HCT116 (cell line): ENCODE data around the gene SNX3. TPM values are rescaled to one million over a fixed set of nuclear protein-coding genes. Genes with fewer than 3 reads are reported as not detected.

ENCODE experiments used
- ATAC-seq: fragments of 200-7000 bp; cut with Tn5 transposase; 2 replicates; pipeline ENCODE4 v1.9.1; 2020; ENCODE audit warnings: mild to moderate bottlenecking, moderate library complexity
- BruUV-seq: library from RNA; stranded (reverse); fragments of 400-500 nt; replicated peaks from 2 replicates; lab custom pipeline; 2021; lab: Mats Ljungman, UMichigan
- CTCF ChIA-PET: fragments of 300-600 bp; sonication (Branson Sonifier 250); formaldehyde crosslinking; loops from one replicate; lab custom pipeline; 2021; ENCODE audit warnings: antibody characterized with exemption; lab: Charles Lee
- POLR2A ChIA-PET: fragments of 300-600, 350-600 bp; sonication (Branson Sonifier 250); formaldehyde crosslinking; loops from one replicate; lab custom pipeline; 2021; ENCODE audit warnings: antibody characterized with exemption; lab: Charles Lee
- RAD21 ChIA-PET, 2 experiments: fragments of 300-600 bp; sonication (Branson Sonifier 250); formaldehyde crosslinking; loops; one replicate each; lab custom pipeline; 2023; ENCODE audit warnings: low total read pairs in 2 of 2; ENCODE audit not compliant: uncharacterized antibody in 2 of 2, unreplicated experiment in 2 of 2, low non-redundant PET in 1 of 2; lab: Charles Lee
- DNase-seq: peaks from one replicate; pipeline ENCODE4 v3.0.0-alpha.2; 2010; ENCODE audit warnings: low read depth, low spot score
- H2AFZ ChIP-seq: fragments of 200-600 bp; shearing (Covaris generic), sonication (generic); 2 replicates; pipeline ENCODE4 v1.6.1; 2017; ENCODE audit warnings: low read depth, mixed run types, mixed read lengths, antibody characterized with exemption, low read length; ENCODE audit not compliant: poor library complexity, severe bottlenecking
- H3K27ac ChIP-seq: 2 replicates; pipeline ENCODE4 v1.5.1; 2012; ENCODE audit warnings: low read depth, low read length
- H3K27me3 ChIP-seq: fragments of 200-600 bp; sonication (generic); 2 replicates; pipeline ENCODE4 v1.6.1; 2016; ENCODE audit warnings: mixed run types, low read length, mixed read lengths; ENCODE audit not compliant: insufficient read depth
- H3K36me3 ChIP-seq, 2 experiments: fragments of 200-500 bp in 1 of 2; fragments of 200-600 bp in 1 of 2; sonication (Bioruptor generic) in 1 of 2; sonication (generic) in 1 of 2; 2 replicates each; pipeline versions ENCODE4 v1.5.1 to v1.6.1; 2014 to 2016; ENCODE audit warnings: low read length in 2 of 2, inconsistent platforms in 1 of 2, mixed read lengths in 1 of 2, mixed run types in 1 of 2; ENCODE audit not compliant: insufficient read depth in 2 of 2, control insufficient read depth in 1 of 2
- H3K4me1 ChIP-seq, 2 experiments: fragments of 200-600 bp in 1 of 2; sonication (generic) in 1 of 2; 2 replicates each; pipeline versions ENCODE4 v1.5.1 to v1.6.1; 2012 to 2017; ENCODE audit warnings: low read length in 2 of 2, inconsistent platforms in 1 of 2, mild to moderate bottlenecking in 1 of 2, mixed read lengths in 1 of 2, mixed run types in 1 of 2, moderate library complexity in 1 of 2; ENCODE audit not compliant: insufficient read depth in 2 of 2, control insufficient read depth in 1 of 2
- H3K4me2 ChIP-seq: fragments of 200-600 bp; sonication (generic); 2 replicates; pipeline ENCODE4 v1.6.1; 2017; ENCODE audit warnings: mixed run types, low read length, mixed read lengths
- H3K4me3 ChIP-seq, 2 experiments: fragments of 200-600 bp in 1 of 2; sonication (generic) in 1 of 2; replicated peaks in 1 of 2; 2 replicates each; pipeline ENCODE4 v1.5.1; 2011 to 2016; ENCODE audit warnings: low read length in 2 of 2, control low read depth in 1 of 2, low read depth in 1 of 2, mild to moderate bottlenecking in 1 of 2, mixed read lengths in 1 of 2, mixed run types in 1 of 2
- H3K79me2 ChIP-seq: fragments of 200-600 bp; sonication (generic); 2 replicates; pipeline ENCODE4 v1.6.1; 2017; ENCODE audit warnings: mild to moderate bottlenecking, mixed run types, low read length, moderate library complexity, mixed read lengths; ENCODE audit not compliant: insufficient read depth
- H3K9ac ChIP-seq: fragments of 200-600 bp; sonication (generic); 2 replicates; pipeline ENCODE4 v1.6.1; 2016; ENCODE audit warnings: low read length, mixed read lengths
- H3K9me2 ChIP-seq: fragments of 200-600 bp; sonication (generic), shearing (Covaris generic); 2 replicates; pipeline ENCODE4 v1.6.1; 2017; ENCODE audit warnings: mixed run types, mild to moderate bottlenecking, moderate library complexity; ENCODE audit not compliant: insufficient read depth
- H3K9me3 ChIP-seq, 2 experiments: fragments of 200-500 bp in 1 of 2; fragments of 200-600 bp in 1 of 2; sonication (Bioruptor generic) in 1 of 2; sonication (generic) in 1 of 2; 2 replicates each; pipeline ENCODE4 v1.6.1; 2014 to 2017; ENCODE audit warnings: low read length in 2 of 2, mixed read lengths in 2 of 2, inconsistent platforms in 1 of 2, low read depth in 1 of 2, mild to moderate bottlenecking in 1 of 2, mixed run types in 1 of 2, moderate library complexity in 1 of 2; ENCODE audit not compliant: control insufficient read depth in 1 of 2, insufficient read depth in 1 of 2
- H4K20me1 ChIP-seq: fragments of 200-600 bp; sonication (generic), shearing (Covaris generic); 2 replicates; pipeline ENCODE4 v1.6.1; 2017; ENCODE audit warnings: mixed run types, mild to moderate bottlenecking, moderate library complexity; ENCODE audit not compliant: insufficient read depth
- CBX3 ChIP-seq: IDR thresholded peaks from 2 replicates; pipeline ENCODE4 v1.6.1; 2012; ENCODE audit warnings: low read depth
- CEBPB ChIP-seq: IDR thresholded peaks from 2 replicates; pipeline ENCODE4 v1.6.1; 2012; ENCODE audit warnings: low read depth
- EGR1 ChIP-seq: IDR thresholded peaks from 2 replicates; pipeline ENCODE4 v1.6.1; 2012; ENCODE audit warnings: low read depth
- ELF1 ChIP-seq: IDR thresholded peaks from 2 replicates; pipeline ENCODE4 v1.6.1; 2012; ENCODE audit warnings: low read depth, borderline replicate concordance
- EZH2 ChIP-seq: fragments of 200-600 bp; sonication (generic); IDR thresholded peaks from 2 replicates; pipeline ENCODE4 v1.6.1; 2017; ENCODE audit warnings: antibody characterized with exemption, mixed run types
- EZH2phosphoT487 ChIP-seq: fragments of 200-600 bp; IDR thresholded peaks from 2 replicates; pipeline ENCODE4 v1.6.1; 2018; ENCODE audit warnings: antibody characterized with exemption, borderline replicate concordance
- FOSL1 ChIP-seq: IDR thresholded peaks from 2 replicates; pipeline ENCODE4 v1.6.1; 2012; ENCODE audit warnings: low read depth
- JUND ChIP-seq: IDR thresholded peaks from 2 replicates; pipeline ENCODE4 v1.6.1; 2012
- POLR2A ChIP-seq: IDR thresholded peaks from 2 replicates; pipeline ENCODE4 v1.7.0; 2011; ENCODE audit warnings: borderline replicate concordance; ENCODE audit not compliant: insufficient read depth, insufficient read length; ENCODE audit errors: extremely low read depth
- POLR2AphosphoS5 ChIP-seq: IDR thresholded peaks from 2 replicates; pipeline ENCODE4 v1.6.1; 2011; ENCODE audit warnings: mild to moderate bottlenecking, low read depth, low read length, moderate library complexity
- RAD21 ChIP-seq: IDR thresholded peaks from 2 replicates; pipeline ENCODE4 v1.6.1; 2012; ENCODE audit warnings: low read depth, mild to moderate bottlenecking
- SP1 ChIP-seq: IDR thresholded peaks from 2 replicates; pipeline ENCODE4 v1.6.1; 2012; ENCODE audit warnings: low read depth
- SRF ChIP-seq: IDR thresholded peaks from 2 replicates; pipeline ENCODE4 v1.6.1; 2012; ENCODE audit warnings: low read depth
- TCF7L2 ChIP-seq: IDR thresholded peaks from 2 replicates; pipeline ENCODE4 v1.7.0; 2011; ENCODE audit warnings: borderline replicate concordance, inconsistent platforms; ENCODE audit not compliant: insufficient read depth, insufficient read length; ENCODE audit errors: extremely low read depth
- YY1 ChIP-seq: IDR thresholded peaks from 2 replicates; pipeline ENCODE4 v1.6.1; 2011; ENCODE audit warnings: low read length, low read depth, moderate library complexity, mild to moderate bottlenecking; ENCODE audit not compliant: insufficient replicate concordance; ENCODE audit errors: extremely low read depth
- ZFX ChIP-seq: fragments of 450-650 bp; IDR thresholded peaks from 2 replicates; pipeline ENCODE4 v1.6.1; 2017
- ZNF274 ChIP-seq: fragments of 200-500 bp; sonication (Bioruptor generic); IDR thresholded peaks from 2 replicates; pipeline ENCODE4 v1.6.1; 2014; ENCODE audit warnings: mild to moderate bottlenecking, low read depth, low read length, inconsistent platforms
- intact Hi-C: fragments of 100-400 bp; cut with micrococcal nuclease; formaldehyde crosslinking; loops from 2 replicates; pipeline ENCODE4 v1.10.0; 2022
- total RNA-seq: library from RNA; stranded (reverse); gene quantifications from one replicate; pipeline ENCODE4 v1.2.1, GENCODE V29; 2021; ENCODE audit not compliant: unreplicated experiment
- TF ChIP-seq, protein P1 (sequence below): IDR thresholded peaks from 2 replicates; pipeline ENCODE4 v1.6.1; 2012
- TF ChIP-seq, protein P2 (sequence below), 3 experiments: fragments of 200-600 bp in 1 of 3; sonication (generic) in 1 of 3; IDR thresholded peaks in 2 of 3; conservative IDR thresholded peaks in 1 of 3; 2 replicates each; pipeline ENCODE4 v1.5.1; 2012 to 2017; ENCODE audit warnings: low read depth in 2 of 3, low read length in 2 of 3, antibody characterized with exemption in 1 of 3, borderline replicate concordance in 1 of 3, control low read depth in 1 of 3, mild to moderate bottlenecking in 1 of 3, mixed read lengths in 1 of 3, mixed run types in 1 of 3, moderate library complexity in 1 of 3; ENCODE audit not compliant: insufficient read depth in 1 of 3
- TF ChIP-seq, protein P3 (sequence below): IDR thresholded peaks from 2 replicates; pipeline ENCODE4 v1.6.1; 2012; ENCODE audit warnings: low read depth

SNX3 gene
- total RNA-seq, 1 experiment from 2014 or later: 111 TPM

DNA sequence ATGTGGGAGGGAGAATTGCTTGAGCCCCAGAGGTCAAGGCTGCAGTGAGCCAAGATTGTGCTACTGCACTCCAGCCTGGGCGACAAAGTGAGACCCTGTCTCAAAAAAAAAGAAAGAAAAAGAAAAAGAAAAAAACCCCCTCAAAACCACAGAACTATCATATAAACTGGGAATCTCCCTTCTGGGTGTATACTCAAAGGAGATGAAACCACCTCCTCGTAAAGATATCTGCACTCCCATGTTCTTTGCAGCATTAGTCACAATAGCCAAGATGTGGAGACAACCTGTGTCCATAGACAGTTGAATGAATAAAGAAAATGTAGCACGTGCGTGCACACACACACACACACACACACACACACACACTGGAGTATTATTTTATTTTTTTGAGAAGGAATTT lies 25.5 kb upstream of the SNX3 start:
- Histone ChIP-seq H3K9ac (no peak overlapping the region), H3K4me3 (no peak overlapping the region), H3K36me3 (no peaks in the 10 kb centered on the region)
- DNase-seq: no peak
- TF ChIP-seq, protein P1, sequence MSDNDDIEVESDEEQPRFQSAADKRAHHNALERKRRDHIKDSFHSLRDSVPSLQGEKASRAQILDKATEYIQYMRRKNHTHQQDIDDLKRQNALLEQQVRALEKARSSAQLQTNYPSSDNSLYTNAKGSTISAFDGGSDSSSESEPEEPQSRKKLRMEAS: no peak
- TF ChIP-seq ELF1 (no peak), SP1 (no peak), EZH2phosphoT487 (no peak), ZNF274 (no peak), RAD21 (no peak), YY1 (no peak), EZH2 (no peak), TCF7L2 (no peak), SRF (no peak), JUND (no peak), EGR1 (no peak), CBX3 (no peak), POLR2AphosphoS5 (no peak), POLR2A (no peak), ZFX (no peak), CEBPB (no peak), FOSL1 (no peak)
- TF ChIP-seq, protein P2, sequence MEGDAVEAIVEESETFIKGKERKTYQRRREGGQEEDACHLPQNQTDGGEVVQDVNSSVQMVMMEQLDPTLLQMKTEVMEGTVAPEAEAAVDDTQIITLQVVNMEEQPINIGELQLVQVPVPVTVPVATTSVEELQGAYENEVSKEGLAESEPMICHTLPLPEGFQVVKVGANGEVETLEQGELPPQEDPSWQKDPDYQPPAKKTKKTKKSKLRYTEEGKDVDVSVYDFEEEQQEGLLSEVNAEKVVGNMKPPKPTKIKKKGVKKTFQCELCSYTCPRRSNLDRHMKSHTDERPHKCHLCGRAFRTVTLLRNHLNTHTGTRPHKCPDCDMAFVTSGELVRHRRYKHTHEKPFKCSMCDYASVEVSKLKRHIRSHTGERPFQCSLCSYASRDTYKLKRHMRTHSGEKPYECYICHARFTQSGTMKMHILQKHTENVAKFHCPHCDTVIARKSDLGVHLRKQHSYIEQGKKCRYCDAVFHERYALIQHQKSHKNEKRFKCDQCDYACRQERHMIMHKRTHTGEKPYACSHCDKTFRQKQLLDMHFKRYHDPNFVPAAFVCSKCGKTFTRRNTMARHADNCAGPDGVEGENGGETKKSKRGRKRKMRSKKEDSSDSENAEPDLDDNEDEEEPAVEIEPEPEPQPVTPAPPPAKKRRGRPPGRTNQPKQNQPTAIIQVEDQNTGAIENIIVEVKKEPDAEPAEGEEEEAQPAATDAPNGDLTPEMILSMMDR (IDR thresholded peaks at IDR 0.05 in 2 of 3, conservative IDR thresholded peaks at IDR 0.05 in 1 of 3; ENCODE audit: borderline replicate concordance in 1 of 3, insufficient read depth in 1 of 3, low read depth in 2 of 3, low read length in 2 of 3): no peak
- TF ChIP-seq, protein P3, sequence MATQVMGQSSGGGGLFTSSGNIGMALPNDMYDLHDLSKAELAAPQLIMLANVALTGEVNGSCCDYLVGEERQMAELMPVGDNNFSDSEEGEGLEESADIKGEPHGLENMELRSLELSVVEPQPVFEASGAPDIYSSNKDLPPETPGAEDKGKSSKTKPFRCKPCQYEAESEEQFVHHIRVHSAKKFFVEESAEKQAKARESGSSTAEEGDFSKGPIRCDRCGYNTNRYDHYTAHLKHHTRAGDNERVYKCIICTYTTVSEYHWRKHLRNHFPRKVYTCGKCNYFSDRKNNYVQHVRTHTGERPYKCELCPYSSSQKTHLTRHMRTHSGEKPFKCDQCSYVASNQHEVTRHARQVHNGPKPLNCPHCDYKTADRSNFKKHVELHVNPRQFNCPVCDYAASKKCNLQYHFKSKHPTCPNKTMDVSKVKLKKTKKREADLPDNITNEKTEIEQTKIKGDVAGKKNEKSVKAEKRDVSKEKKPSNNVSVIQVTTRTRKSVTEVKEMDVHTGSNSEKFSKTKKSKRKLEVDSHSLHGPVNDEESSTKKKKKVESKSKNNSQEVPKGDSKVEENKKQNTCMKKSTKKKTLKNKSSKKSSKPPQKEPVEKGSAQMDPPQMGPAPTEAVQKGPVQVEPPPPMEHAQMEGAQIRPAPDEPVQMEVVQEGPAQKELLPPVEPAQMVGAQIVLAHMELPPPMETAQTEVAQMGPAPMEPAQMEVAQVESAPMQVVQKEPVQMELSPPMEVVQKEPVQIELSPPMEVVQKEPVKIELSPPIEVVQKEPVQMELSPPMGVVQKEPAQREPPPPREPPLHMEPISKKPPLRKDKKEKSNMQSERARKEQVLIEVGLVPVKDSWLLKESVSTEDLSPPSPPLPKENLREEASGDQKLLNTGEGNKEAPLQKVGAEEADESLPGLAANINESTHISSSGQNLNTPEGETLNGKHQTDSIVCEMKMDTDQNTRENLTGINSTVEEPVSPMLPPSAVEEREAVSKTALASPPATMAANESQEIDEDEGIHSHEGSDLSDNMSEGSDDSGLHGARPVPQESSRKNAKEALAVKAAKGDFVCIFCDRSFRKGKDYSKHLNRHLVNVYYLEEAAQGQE: no peak
- TF ChIP-seq, all 23 proteins: peak for 0
- Histone ChIP-seq H3K27ac (no peak overlapping the region), H3K79me2 (no peaks in the 10 kb centered on the region), H3K9me3 (no peaks in the 10 kb centered on the region), H3K9me2 (no peaks in the 10 kb centered on the region), H3K4me2 (no peak overlapping the region), H2AFZ (no peak overlapping the region), H4K20me1 (no peaks in the 10 kb centered on the region), H3K4me1 (peaks cover 0 to 10% of the 10 kb centered on the region in 2 experiments; a peak in 1 of 4 replicates), H3K27me3 (no peaks in the 10 kb centered on the region)
- ATAC-seq: no peak
- POLR2A ChIA-PET: no interaction called here
- RAD21 ChIA-PET: no interaction called here
- intact Hi-C loops: no loop called here
- BruUV-seq: no TSS peak
- CTCF ChIA-PET: no interaction called here
